Neuronal stem cell (in vitro differentiated cells): ENCODE data around the gene SLC22A4.

ENCODE experiments used
- DNase-seq: peaks from one replicate; pipeline ENCODE4 v3.0.0-alpha.2; 2013; ENCODE audit warnings: low spot score
- H2AFZ ChIP-seq: one replicate; pipeline ENCODE4 v1.6.1; 2013; ENCODE audit warnings: mild to moderate bottlenecking, low read length, inconsistent platforms
- H2AK5ac ChIP-seq: 2 replicates; pipeline ENCODE4 v1.6.1; 2013; ENCODE audit warnings: low read depth, mild to moderate bottlenecking, inconsistent platforms, low read length, moderate library complexity, mixed read lengths
- H2BK120ac ChIP-seq: 2 replicates; pipeline ENCODE4 v1.6.1; 2013; ENCODE audit warnings: low read depth, mild to moderate bottlenecking, inconsistent platforms, low read length, moderate library complexity, mixed read lengths
- H2BK12ac ChIP-seq: one replicate; pipeline ENCODE4 v1.6.1; 2013; ENCODE audit warnings: low read length, inconsistent platforms
- H2BK15ac ChIP-seq: 2 replicates; pipeline ENCODE4 v1.6.1; 2013; ENCODE audit warnings: mild to moderate bottlenecking, low read length, inconsistent platforms, mixed read lengths
- H2BK5ac ChIP-seq: one replicate; pipeline ENCODE4 v1.6.1; 2013; ENCODE audit warnings: inconsistent platforms, mild to moderate bottlenecking, low read length, moderate library complexity
- H3K14ac ChIP-seq: one replicate; pipeline ENCODE4 v1.6.1; 2013; ENCODE audit warnings: low read length, inconsistent platforms
- H3K18ac ChIP-seq: 2 replicates; pipeline ENCODE4 v1.6.1; 2013; ENCODE audit warnings: low read length, inconsistent platforms
- H3K23ac ChIP-seq: 2 replicates; pipeline ENCODE4 v1.6.1; 2013; ENCODE audit warnings: low read depth, mild to moderate bottlenecking, mixed read lengths, low read length, inconsistent platforms; ENCODE audit not compliant: poor library complexity
- H3K27ac ChIP-seq: replicated peaks from 3 replicates; pipeline ENCODE4 v1.5.1; 2013; ENCODE audit warnings: low read length, inconsistent platforms
- H3K27me3 ChIP-seq, 3 experiments: 2 replicates each; pipeline ENCODE4 v1.6.1; 2013; ENCODE audit warnings: low read length in 3 of 3, mild to moderate bottlenecking in 2 of 3, inconsistent platforms in 1 of 3, low read depth in 1 of 3, mixed read lengths in 1 of 3, moderate library complexity in 1 of 3; ENCODE audit not compliant: control insufficient read depth in 3 of 3, insufficient read depth in 3 of 3
- H3K36me3 ChIP-seq, 2 donors: replicated peaks in 1 of 2; 2 replicates each; pipeline ENCODE4 v1.6.1; 2013; ENCODE audit warnings: low read length in 2 of 2; ENCODE audit not compliant: control insufficient read depth in 2 of 2, insufficient read depth in 2 of 2
- H3K4ac ChIP-seq: 2 replicates; pipeline ENCODE4 v1.6.1; 2013; ENCODE audit warnings: inconsistent platforms, mild to moderate bottlenecking, low read length, moderate library complexity
- H3K4me1 ChIP-seq, 2 donors: 1 replicate in 1 of 2; 2 replicates in 1 of 2; pipeline ENCODE4 v1.6.1; 2013; ENCODE audit warnings: low read length in 2 of 2, low read depth in 1 of 2; ENCODE audit not compliant: control insufficient read depth in 2 of 2, insufficient read depth in 1 of 2
- H3K4me2 ChIP-seq: one replicate; pipeline ENCODE4 v1.6.1; 2013; ENCODE audit warnings: mild to moderate bottlenecking, low read length, inconsistent platforms; ENCODE audit not compliant: insufficient read depth, poor library complexity, severe bottlenecking
- H3K4me3 ChIP-seq, 2 donors: 2 replicates each; pipeline ENCODE4 v1.5.1; 2013; ENCODE audit warnings: low read length in 2 of 2, mild to moderate bottlenecking in 2 of 2, inconsistent platforms in 1 of 2, moderate library complexity in 1 of 2
- H3K79me1 ChIP-seq: one replicate; pipeline ENCODE4 v1.6.1; 2013; ENCODE audit warnings: low read depth, mild to moderate bottlenecking, inconsistent platforms, low read length, moderate library complexity
- H3K9ac ChIP-seq: one replicate; pipeline ENCODE4 v1.6.1; 2013; ENCODE audit warnings: mild to moderate bottlenecking, low read depth, low read length, inconsistent platforms; ENCODE audit not compliant: poor library complexity
- H3K9me3 ChIP-seq, 2 donors: replicated peaks in 1 of 2; 2 replicates each; pipeline versions ENCODE3 to v1.6.1; 2013; ENCODE audit warnings: low read length in 2 of 2, mild to moderate bottlenecking in 2 of 2, inconsistent platforms in 1 of 2, low read depth in 1 of 2, mixed read lengths in 1 of 2, moderate library complexity in 1 of 2; ENCODE audit not compliant: control insufficient read depth in 2 of 2, insufficient read depth in 1 of 2
- H4K8ac ChIP-seq: one replicate; pipeline ENCODE4 v1.6.1; 2013; ENCODE audit warnings: low read depth, mild to moderate bottlenecking, inconsistent platforms, low read length, moderate library complexity
- H4K91ac ChIP-seq: one replicate; pipeline ENCODE4 v1.6.1; 2013; ENCODE audit warnings: low read length, low read depth, mild to moderate bottlenecking, inconsistent platforms; ENCODE audit not compliant: poor library complexity
- WGBS, 2 donors: extraction: QIAGEN DNeasy Blood & Tissue Kit; methylation state at CpG; one replicate each; pipeline ENCODE4 v1.1.7; 2013; ENCODE audit warnings: missing lambda C conversion rate in 2 of 2, mixed read lengths in 1 of 2; ENCODE audit not compliant: insufficient read length in 2 of 2, insufficient replicate concordance in 1 of 2; ENCODE audit errors: extremely low coverage in 2 of 2; 5-methylcytosine and 5-hydroxymethylcytosine counted together

SLC22A4 gene

DNA sequence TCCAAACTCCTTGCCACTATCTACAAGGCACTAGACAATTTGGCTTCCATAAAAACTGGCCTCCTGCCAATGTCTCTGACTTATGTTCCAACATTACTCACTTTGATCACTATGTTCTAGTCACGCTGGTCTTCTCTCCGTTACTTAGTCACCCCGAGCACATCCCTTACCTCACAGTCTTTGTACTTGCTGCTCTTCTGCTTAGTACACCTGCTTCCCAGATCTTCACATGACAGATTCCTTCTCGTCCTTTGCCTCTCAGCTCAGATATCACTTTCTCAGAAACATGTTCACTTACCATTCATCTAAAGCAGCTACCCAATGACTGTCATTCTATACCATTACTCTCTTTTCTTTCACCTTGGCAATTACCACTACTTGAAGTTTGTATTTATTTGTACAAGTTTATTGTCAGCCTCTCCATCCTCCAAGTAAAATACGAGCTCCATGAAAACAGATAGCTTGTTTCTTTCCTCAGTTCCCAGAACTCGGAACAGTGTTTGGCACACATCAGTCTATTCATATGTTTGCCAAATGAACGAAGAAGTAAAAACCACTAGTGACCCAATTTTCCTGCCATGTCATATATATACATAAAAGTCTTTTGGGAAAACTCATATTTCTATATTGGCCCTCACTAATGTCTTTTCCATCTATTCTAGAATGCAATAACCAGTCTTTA lies 69.4 kb downstream of the SLC22A4 start:
- no peak overlapping the region for H3K27ac ChIP-seq

DNA sequence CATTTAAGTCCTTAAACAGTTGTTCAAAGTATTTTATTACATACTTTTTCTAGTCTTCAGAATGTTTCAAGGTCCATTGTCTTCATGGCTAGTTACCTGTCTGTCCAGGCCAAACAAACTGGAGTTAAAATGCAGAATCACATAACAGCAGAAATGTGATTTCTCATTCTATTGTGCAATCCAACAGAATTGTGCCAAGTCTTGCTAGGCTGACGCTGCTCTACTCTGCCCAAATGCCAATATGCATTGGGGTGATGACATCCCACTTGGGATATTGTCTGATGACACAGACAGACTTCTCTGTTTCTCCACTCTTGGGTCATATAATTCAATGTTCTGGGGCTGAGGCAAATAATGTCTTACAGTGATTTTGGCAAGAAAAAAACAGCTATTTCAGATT lies 70.1 kb downstream of the SLC22A4 start:
- no peak overlapping the region for H3K9ac ChIP-seq
- H2BK12ac ChIP-seq, result no peak overlapping the region
- H3K14ac ChIP-seq, result no peak overlapping the region
- no peak overlapping the region for H4K8ac ChIP-seq
- no peak overlapping the region for H2AFZ ChIP-seq
- no peak overlapping the region for H3K4me2 ChIP-seq
- DNase-seq, result no peak
- H3K27ac ChIP-seq, result no peak overlapping the region
- H3K4me3 ChIP-seq, result no peak overlapping the region
- H3K18ac ChIP-seq, result no peak overlapping the region
- H3K9me3 ChIP-seq, result no peaks in the 10 kb centered on the region
- H3K36me3 ChIP-seq, result no peaks in the 10 kb centered on the region
- H2BK15ac ChIP-seq, result no peak overlapping the region
- no peak overlapping the region for H3K4ac ChIP-seq
- no peaks in the 10 kb centered on the region for H3K79me1 ChIP-seq
- WGBS, 2 donors, result no CpG with 5 or more reads among the region's 1 CpG
- H2AK5ac ChIP-seq, result no peak overlapping the region
- peaks cover 0 to 13% (median 0%) of the 10 kb centered on the region in 3 experiments for H3K27me3 ChIP-seq
- H2BK120ac ChIP-seq, result no peak overlapping the region
- no peak overlapping the region for H4K91ac ChIP-seq
- no peaks in the 10 kb centered on the region for H3K4me1 ChIP-seq
- no peak overlapping the region for H2BK5ac ChIP-seq
- H3K23ac ChIP-seq, result no peak overlapping the region

More for the DNA sequence above, 69.4 kb downstream of the SLC22A4 start:
- no peak overlapping the region for H2BK12ac ChIP-seq
- no peaks in the 10 kb centered on the region for H3K4me1 ChIP-seq
- no peak overlapping the region for H3K23ac ChIP-seq
- no peaks in the 10 kb centered on the region for H3K9me3 ChIP-seq
- H3K4me2 ChIP-seq, result no peak overlapping the region
- no peak overlapping the region for H2AFZ ChIP-seq
- no peak overlapping the region for H2BK15ac ChIP-seq
- H3K36me3 ChIP-seq, result no peaks in the 10 kb centered on the region
- H3K4me3 ChIP-seq, result no peak overlapping the region
- no peak overlapping the region for H2BK5ac ChIP-seq
- DNase-seq, result no peak
- no peak overlapping the region for H4K91ac ChIP-seq
- H3K14ac ChIP-seq, result no peak overlapping the region
- no peaks in the 10 kb centered on the region for H3K79me1 ChIP-seq
- H2BK120ac ChIP-seq, result no peak overlapping the region
- WGBS, 2 donors, result no CpG with 5 or more reads among the region's 7 CpGs
- H4K8ac ChIP-seq, result no peak overlapping the region
- no peak overlapping the region for H2AK5ac ChIP-seq
- no peak overlapping the region for H3K4ac ChIP-seq
- H3K9ac ChIP-seq, result no peak overlapping the region
- no peak overlapping the region for H3K18ac ChIP-seq
- H3K27me3 ChIP-seq, result peaks cover 0 to 6% (median 0%) of the 10 kb centered on the region in 3 experiments

- no peak overlapping the region for H2AFZ ChIP-seq
- H3K27me3 ChIP-seq, result peaks cover 1 to 18% (median 5%) of the 10 kb centered on the region in 3 experiments
- WGBS, 2 donors, result no CpG with 5 or more reads among the region's 6 CpGs
Observed at GRCh38 chr5:132365213-132365612, 71.0 kb downstream of the SLC22A4 start.

DNA sequence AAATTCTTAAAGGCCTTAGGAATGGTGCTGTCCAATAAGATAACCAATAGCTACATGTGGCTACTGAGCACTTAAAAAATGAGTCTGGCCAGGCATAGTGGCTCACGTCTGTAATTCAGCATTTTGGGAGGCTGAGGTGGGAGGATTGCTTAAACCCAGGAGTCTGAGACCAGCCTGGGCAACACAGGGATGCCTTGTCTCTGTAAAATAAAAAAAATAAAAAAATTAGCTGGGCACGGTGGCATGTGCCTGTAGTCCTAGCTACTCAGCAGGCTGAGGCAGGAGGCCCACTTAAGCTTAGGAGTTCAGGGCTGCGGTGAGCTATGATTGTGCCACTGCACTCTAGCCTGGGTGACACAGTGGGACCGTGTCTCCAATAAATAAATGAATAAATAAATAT lies 74.0 kb downstream of the SLC22A4 start:
- Histone ChIP-seq H3K14ac (no peak overlapping the region), H3K9ac (no peak overlapping the region), H3K4me2 (no peak overlapping the region), H2BK120ac (no peak overlapping the region), H2AFZ (no peak overlapping the region), H3K27me3 (peaks cover 2 to 39% (median 11%) of the 10 kb centered on the region in 3 experiments), H2AK5ac (no peak overlapping the region), H4K8ac (no peak overlapping the region), H3K4ac (no peak overlapping the region), H3K18ac (no peak overlapping the region), H2BK12ac (no peak overlapping the region), H3K23ac (no peak overlapping the region), H3K27ac (no peak overlapping the region), H3K9me3 (peaks cover 0 to 3% of the 10 kb centered on the region in 2 donors), H3K4me1 (peaks cover 0 to 4% of the 10 kb centered on the region in 2 donors), H3K36me3 (no peaks in the 10 kb centered on the region), H2BK15ac (no peak overlapping the region), H4K91ac (no peak overlapping the region), H3K4me3 (no peak overlapping the region), H3K79me1 (no peaks in the 10 kb centered on the region), H2BK5ac (no peak overlapping the region)
- DNase-seq, result no peak
- no CpG with 5 or more reads among the region's 4 CpGs for WGBS, 2 donors

More at GRCh38 chr5:132365213-132365612, 71.0 kb downstream of the SLC22A4 start:
- Histone ChIP-seq H3K23ac (no peak overlapping the region), H2AK5ac (no peak overlapping the region), H3K9ac (no peak overlapping the region), H3K4me2 (no peak overlapping the region), H2BK12ac (no peak overlapping the region), H2BK15ac (no peak overlapping the region), H3K4ac (no peak overlapping the region), H3K36me3 (no peaks in the 10 kb centered on the region), H4K8ac (no peak overlapping the region), H3K79me1 (no peaks in the 10 kb centered on the region), H3K14ac (no peak overlapping the region), H3K18ac (no peak overlapping the region), H3K4me3 (no peak overlapping the region), H3K27ac (no peak overlapping the region), H2BK120ac (no peak overlapping the region), H3K9me3 (peaks cover 0 to under 1% of the 10 kb centered on the region in 2 donors), H3K4me1 (peaks cover 0 to 1% of the 10 kb centered on the region in 2 donors), H2BK5ac (no peak overlapping the region), H4K91ac (no peak overlapping the region)
- DNase-seq, result no peak
